Measurements from ENCODE around the gene DDX3X. TPM values are rescaled to one million over a fixed set of nuclear protein-coding genes. Genes with fewer than 3 reads are reported as not detected.
A peak's percentile ranks its signal among the peaks of the same experiment; 100 is the strongest.

Gene DDX3X
- total and polyA plus RNA-seq, 2 donors from 2014 or later, result 43.6 to 275 TPM

DNA sequence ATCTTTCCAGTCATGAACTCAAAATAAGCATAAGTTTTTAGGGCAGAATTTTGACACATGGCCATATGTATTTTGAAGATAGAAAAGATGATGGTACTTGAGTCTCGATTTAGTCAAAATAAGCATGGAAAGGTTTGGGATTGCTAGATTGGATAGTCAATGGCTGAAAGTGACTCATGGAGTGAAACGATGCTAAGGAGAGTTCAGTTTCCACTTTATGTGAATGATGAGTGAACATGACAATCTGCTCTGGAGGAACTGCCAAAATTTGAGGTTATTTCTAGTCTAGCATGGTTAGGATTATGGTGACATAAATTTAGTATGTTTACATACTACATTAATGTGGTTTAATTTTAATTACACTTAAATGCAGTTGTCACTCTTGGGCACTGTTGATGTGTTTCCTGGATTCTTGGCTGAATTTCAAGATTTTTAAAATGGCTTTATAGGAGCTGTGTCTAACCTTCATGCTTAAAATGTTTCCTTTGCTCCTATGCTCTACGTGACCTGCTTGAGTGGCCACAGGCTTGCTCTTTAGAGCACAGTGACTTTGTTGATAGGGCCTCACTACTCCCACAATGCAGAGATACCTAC lies 17.1 kb downstream of the DDX3X start:
- TF ChIP-seq, protein P1, sequence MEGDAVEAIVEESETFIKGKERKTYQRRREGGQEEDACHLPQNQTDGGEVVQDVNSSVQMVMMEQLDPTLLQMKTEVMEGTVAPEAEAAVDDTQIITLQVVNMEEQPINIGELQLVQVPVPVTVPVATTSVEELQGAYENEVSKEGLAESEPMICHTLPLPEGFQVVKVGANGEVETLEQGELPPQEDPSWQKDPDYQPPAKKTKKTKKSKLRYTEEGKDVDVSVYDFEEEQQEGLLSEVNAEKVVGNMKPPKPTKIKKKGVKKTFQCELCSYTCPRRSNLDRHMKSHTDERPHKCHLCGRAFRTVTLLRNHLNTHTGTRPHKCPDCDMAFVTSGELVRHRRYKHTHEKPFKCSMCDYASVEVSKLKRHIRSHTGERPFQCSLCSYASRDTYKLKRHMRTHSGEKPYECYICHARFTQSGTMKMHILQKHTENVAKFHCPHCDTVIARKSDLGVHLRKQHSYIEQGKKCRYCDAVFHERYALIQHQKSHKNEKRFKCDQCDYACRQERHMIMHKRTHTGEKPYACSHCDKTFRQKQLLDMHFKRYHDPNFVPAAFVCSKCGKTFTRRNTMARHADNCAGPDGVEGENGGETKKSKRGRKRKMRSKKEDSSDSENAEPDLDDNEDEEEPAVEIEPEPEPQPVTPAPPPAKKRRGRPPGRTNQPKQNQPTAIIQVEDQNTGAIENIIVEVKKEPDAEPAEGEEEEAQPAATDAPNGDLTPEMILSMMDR (IDR thresholded peaks at IDR 0.05; ENCODE audit: borderline replicate concordance, extremely low read depth, insufficient read depth), result no peak
- H3K27ac ChIP-seq (ENCODE audit: low read depth in 2 of 2, low read length in 2 of 2), result no peak overlapping the region
- DNase-seq, result peak in 1 of 5 donors; percentile 10
- no peak overlapping the region for H3K4me3 ChIP-seq (ENCODE audit: low read length in 3 of 3)
- no peaks in the 10 kb centered on the region for H3K4me1 ChIP-seq (ENCODE audit: control insufficient read depth in 2 of 3, insufficient read depth in 2 of 3, low read depth in 1 of 3, low read length in 3 of 3)
- no peak for FAIRE-seq
- H3K9ac ChIP-seq (ENCODE audit: low read length in 3 of 3), result no peak overlapping the region
- H3K36me3 ChIP-seq (ENCODE audit: control insufficient read depth in 2 of 3, insufficient read depth in 3 of 3, low read length in 3 of 3), result peaks cover 16 to 26% (median 17%) of the 10 kb centered on the region in 3 donors
- no peaks in the 10 kb centered on the region for H3K9me3 ChIP-seq (ENCODE audit: control insufficient read depth in 2 of 3, insufficient read depth in 1 of 3, low read length in 3 of 3)
- no peaks in the 10 kb centered on the region for H3K27me3 ChIP-seq (ENCODE audit: control insufficient read depth, insufficient read depth, low read length)
- intact Hi-C loops (cut with DNase I), result no loop called here

DNA sequence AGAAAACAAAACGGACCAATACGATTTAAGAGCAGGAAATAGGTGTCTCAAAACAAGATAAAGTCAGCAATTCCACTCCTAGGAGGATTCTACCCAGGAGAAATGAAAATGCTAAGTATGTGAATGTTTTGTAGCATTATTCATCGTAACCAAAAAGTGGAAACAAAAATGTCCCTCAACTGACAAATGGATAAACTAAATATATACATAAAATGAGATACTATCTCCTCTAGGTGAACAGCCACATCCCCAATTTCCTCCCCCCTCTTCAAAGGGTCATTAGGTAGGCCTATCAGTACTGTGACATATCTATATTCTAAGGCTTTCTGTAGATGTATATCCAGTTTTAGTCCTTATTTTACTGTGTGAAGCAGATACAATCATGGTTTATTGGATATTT lies 18.0 kb downstream of the DDX3X start:
- H3K36me3 ChIP-seq (ENCODE audit: control insufficient read depth in 2 of 3, insufficient read depth in 3 of 3, low read length in 3 of 3), result peaks cover 8 to 17% (median 9%) of the 10 kb centered on the region in 3 donors
- no peak overlapping the region for H3K4me3 ChIP-seq (ENCODE audit: low read length in 3 of 3)
- intact Hi-C loops (cut with DNase I), result no loop called here
- H3K27me3 ChIP-seq (ENCODE audit: control insufficient read depth, insufficient read depth, low read length), result no peaks in the 10 kb centered on the region
- no peaks in the 10 kb centered on the region for H3K4me1 ChIP-seq (ENCODE audit: control insufficient read depth in 2 of 3, insufficient read depth in 2 of 3, low read depth in 1 of 3, low read length in 3 of 3)
- no peak overlapping the region for H3K27ac ChIP-seq (ENCODE audit: low read depth in 2 of 2, low read length in 2 of 2)
- TF ChIP-seq, protein P1 (IDR thresholded peaks at IDR 0.05; ENCODE audit: borderline replicate concordance, extremely low read depth, insufficient read depth), result no peak
- DNase-seq (no peak), FAIRE-seq (no peak)
- H3K9me3 ChIP-seq (ENCODE audit: control insufficient read depth in 2 of 3, insufficient read depth in 1 of 3, low read length in 3 of 3), result no peaks in the 10 kb centered on the region
- no peak overlapping the region for H3K9ac ChIP-seq (ENCODE audit: low read length in 3 of 3)

DNA sequence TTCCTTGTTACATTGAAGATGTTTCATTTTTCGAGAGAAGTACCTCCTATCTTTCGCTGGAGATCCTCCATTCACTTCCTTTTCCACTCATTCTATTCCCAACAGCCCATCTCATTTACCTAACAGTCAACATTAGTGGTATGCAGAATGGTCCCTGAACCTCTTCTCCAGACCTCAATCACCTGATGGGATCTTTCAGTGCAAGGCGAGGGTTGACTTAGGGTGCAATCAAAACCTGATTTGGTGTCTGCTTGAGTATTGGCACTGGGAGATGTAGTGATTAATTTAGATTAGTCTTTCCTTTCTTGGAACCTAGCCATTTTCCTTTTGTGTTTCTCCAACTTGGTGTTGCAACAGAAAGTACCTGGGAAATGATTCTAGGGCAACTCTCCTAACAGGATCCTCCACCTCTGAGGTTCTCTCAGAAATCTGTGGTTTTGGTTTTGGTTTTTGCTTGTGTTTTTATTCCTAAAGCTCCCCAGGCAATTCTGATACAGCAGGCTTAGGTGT lies 18.4 kb downstream of the DDX3X start:
- TF ChIP-seq, protein P1 (IDR thresholded peaks at IDR 0.05; ENCODE audit: borderline replicate concordance, extremely low read depth, insufficient read depth), result no peak
- FAIRE-seq (no peak), DNase-seq (no peak)
- no peak overlapping the region for H3K9ac ChIP-seq (ENCODE audit: low read length in 3 of 3)
- intact Hi-C loops (cut with DNase I), result no loop called here
- H3K36me3 ChIP-seq (ENCODE audit: control insufficient read depth in 2 of 3, insufficient read depth in 3 of 3, low read length in 3 of 3), result peaks cover 5 to 13% (median 8%) of the 10 kb centered on the region in 3 donors
- no peaks in the 10 kb centered on the region for H3K27me3 ChIP-seq (ENCODE audit: control insufficient read depth, insufficient read depth, low read length)
- no peak overlapping the region for H3K27ac ChIP-seq (ENCODE audit: low read depth in 2 of 2, low read length in 2 of 2)
- H3K4me3 ChIP-seq (ENCODE audit: low read length in 3 of 3), result no peak overlapping the region
- no peaks in the 10 kb centered on the region for H3K9me3 ChIP-seq (ENCODE audit: control insufficient read depth in 2 of 3, insufficient read depth in 1 of 3, low read length in 3 of 3)
- no peaks in the 10 kb centered on the region for H3K4me1 ChIP-seq (ENCODE audit: control insufficient read depth in 2 of 3, insufficient read depth in 2 of 3, low read depth in 1 of 3, low read length in 3 of 3)
